Measurements from ENCODE around the gene HNRNPUL2. TPM values are rescaled to one million over a fixed set of nuclear protein-coding genes. Genes with fewer than 3 reads are reported as not detected.
A peak's percentile ranks its signal among the peaks of the same experiment; 100 is the strongest.
"Not testable (repeated sequence)": the region's sequence is repeated elsewhere in the genome, so short reads cannot be mapped to it uniquely, and the experiment has no call there.

Gene HNRNPUL2
- total and polyA plus RNA-seq, 9 donors = 11.0 to 81.2 (median 41.2) TPM

DNA sequence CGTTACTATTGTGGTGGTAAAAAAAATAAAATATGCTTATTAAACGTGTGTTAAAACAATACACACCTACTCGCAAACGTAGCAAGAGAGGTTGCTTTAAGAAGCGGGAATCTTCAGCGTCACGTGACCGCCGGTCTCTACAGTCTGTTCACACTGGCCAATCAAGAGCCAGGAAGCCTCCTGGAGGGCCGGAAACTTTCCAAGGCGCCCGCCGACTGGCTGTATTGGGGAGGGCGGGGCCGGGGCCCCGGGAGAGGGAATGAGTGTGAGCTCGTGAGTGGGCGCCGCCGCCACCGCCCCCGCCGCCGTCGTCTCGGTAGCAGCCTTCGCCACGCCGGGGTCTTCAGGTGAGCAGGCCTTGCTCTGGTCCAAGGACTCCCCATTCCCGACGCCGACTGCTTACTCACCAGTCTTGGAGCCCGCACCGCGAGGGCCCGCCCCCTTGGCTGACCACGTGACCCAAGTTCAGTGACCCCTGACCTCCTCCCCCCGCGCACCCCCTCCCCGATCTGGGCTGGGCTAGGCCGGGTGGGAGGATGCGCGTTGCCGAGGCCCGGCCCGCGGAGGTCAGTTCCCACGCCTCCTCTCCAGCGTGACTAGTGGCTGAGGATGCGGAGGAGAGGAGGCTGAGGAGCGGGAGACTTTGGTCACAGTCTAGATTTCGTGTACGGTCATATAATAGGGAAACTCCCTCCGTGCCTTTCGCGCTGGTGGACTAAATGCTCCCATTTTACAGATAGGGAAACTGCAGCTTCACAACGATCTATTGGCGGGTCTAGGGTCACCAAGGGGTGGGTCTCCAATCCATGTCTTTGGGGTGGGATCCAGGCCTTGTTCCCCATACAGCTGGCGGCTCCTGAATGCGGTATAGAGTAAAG is 44.1 kb upstream of the HNRNPUL2 start, which contains the start of gene TAF6L:
Gene TAF6L (plus strand): TSS at position 253 of the 878 bp plus-strand sequence. CDS start 4,388 bp downstream, outside the sequence.
- H3K4me1 ChIP-seq (ENCODE audit: insufficient read depth) = peaks cover 8% of the 10 kb centered on the region
- no peaks in the 10 kb centered on the region for H3K36me3 ChIP-seq
- peak; percentile 98 to 99 (median 98) for DNase-seq
- intact Hi-C loops (cut with DNase I) = no loop called here
- H3K4me3 ChIP-seq = peak within 1 kb of the TSS; percentile 72
- H3K27ac ChIP-seq = peak within 1 kb of the TSS; percentile 95 to 96
- TF ChIP-seq EP300 (IDR thresholded peaks at IDR 0.05) = no peak
- TF ChIP-seq POLR2A (IDR thresholded peaks at IDR 0.05) = peak; percentile 30
- 1 to 2% (median 1%) methylated on average over 42 to 60 of the region's 60 CpGs for WGBS, 3 donors
- H3K27me3 ChIP-seq = no peaks in the 10 kb centered on the region
- no peaks in the 10 kb centered on the region for H3K9me3 ChIP-seq

DNA sequence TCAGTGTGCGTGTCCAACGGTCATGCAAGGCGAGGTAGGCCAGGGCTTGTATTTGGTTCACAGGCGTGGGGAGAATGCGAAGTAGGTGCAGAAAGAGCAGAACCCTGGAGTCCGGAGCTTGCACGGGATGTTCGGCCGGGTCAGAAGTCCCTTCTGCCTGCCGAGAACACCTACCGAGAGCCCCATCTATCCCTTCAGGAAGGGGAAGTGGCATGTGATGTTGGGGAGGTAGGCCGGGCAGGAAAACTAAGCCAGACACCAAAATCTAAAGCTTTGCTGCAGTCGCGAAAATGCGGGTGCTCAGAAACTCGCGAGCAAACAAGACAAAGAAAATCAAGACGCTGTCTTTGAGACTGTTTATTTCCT is 43.5 kb upstream of the HNRNPUL2 start:
- Histone ChIP-seq H3K4me3 (peak overlapping the region; percentile 72), H3K9me3 (no peaks in the 10 kb centered on the region), H3K4me1 (ENCODE audit: insufficient read depth) (peaks cover 8% of the 10 kb centered on the region), H3K27me3 (no peaks in the 10 kb centered on the region), H3K36me3 (no peaks in the 10 kb centered on the region), H3K27ac (peak overlapping the region in 1 of 2 donors; percentile 96)
- DNase-seq = peak in 3 of 5 donors; percentile 35 to 52 (median 43)
- intact Hi-C loops (cut with DNase I) = no loop called here
- 1 to 2% (median 1%) methylated on average over 18 of the region's 18 CpGs for WGBS, 3 donors
- no peak for TF ChIP-seq EP300 (IDR thresholded peaks at IDR 0.05)
- TF ChIP-seq, protein P1, sequence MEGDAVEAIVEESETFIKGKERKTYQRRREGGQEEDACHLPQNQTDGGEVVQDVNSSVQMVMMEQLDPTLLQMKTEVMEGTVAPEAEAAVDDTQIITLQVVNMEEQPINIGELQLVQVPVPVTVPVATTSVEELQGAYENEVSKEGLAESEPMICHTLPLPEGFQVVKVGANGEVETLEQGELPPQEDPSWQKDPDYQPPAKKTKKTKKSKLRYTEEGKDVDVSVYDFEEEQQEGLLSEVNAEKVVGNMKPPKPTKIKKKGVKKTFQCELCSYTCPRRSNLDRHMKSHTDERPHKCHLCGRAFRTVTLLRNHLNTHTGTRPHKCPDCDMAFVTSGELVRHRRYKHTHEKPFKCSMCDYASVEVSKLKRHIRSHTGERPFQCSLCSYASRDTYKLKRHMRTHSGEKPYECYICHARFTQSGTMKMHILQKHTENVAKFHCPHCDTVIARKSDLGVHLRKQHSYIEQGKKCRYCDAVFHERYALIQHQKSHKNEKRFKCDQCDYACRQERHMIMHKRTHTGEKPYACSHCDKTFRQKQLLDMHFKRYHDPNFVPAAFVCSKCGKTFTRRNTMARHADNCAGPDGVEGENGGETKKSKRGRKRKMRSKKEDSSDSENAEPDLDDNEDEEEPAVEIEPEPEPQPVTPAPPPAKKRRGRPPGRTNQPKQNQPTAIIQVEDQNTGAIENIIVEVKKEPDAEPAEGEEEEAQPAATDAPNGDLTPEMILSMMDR (IDR thresholded peaks at IDR 0.05) = no peak
- no peak for TF ChIP-seq POLR2A (IDR thresholded peaks at IDR 0.05)

DNA sequence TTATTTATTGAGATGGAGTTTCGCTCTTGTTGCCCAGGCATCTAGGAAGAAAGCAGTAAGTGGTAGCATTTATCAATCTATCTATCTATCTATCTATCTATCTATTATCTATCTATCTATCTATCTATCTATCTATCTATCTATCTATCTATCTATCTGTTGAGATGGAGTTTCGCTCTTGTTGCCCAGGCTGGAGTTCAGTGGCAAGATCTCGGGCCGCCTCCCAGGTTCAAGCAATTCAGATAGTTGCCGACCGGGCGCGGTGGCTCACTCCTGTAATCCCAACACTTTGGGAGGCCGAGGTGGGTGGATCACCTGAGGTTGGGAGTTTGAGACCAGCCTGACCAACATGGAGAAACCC is 33.6 kb upstream of the HNRNPUL2 start:
- H3K4me1 ChIP-seq (ENCODE audit: insufficient read depth); H3K36me3 ChIP-seq; H3K27ac ChIP-seq; H3K9me3 ChIP-seq; H3K27me3 ChIP-seq; DNase-seq; intact Hi-C loops (cut with DNase I): not testable (repeated sequence)
- WGBS, 3 donors = 32 to 39% (median 35%) methylated on average over 9 of the region's 9 CpGs
- H3K4me3 ChIP-seq = peak overlapping the region; percentile 78

DNA sequence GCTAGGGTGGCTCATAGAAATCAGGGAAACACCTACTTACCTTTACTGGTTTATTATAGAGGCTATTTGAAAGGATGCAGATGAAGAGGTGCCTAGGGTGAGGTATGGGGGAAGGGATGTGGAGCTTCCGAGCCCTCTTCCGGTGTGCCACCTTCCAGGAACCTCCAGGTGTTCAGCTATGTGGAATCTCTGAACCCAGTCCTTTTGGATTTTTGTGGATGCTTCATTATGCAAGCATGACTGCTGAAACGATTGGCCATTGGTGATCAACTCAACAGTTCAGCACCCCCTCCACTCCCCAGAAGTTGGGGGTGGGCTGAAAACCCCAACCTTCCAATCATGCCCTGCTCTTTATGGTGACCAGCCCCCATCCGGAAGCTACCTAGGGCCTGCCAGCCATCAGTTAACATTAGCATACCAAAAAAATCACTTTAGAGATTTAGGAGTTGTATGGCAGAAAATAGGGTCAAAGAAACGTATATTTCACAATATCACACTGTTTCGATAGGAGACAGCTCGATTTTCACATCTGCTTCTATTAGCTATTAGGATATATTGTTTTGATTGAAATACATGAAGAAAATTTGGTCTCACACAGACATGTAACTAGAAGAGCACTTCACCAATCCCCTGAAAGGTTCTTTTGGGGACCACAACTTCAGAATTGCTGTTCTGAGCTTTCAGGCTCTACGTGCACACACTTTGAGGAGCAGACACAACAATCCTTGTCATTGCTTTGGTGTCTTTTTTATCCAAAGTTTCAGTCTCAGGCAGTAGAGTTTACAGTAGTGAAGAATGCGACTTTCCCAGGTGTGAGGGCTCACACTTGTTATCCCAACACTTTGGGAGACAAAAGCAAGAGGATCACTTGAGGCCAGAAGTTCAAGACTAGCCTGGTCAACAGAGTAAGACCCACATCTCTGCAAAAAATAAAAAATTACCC is 30.9 kb upstream of the HNRNPUL2 start:
- 46 to 47% (median 46%) methylated on average over 9 of the region's 9 CpGs for WGBS, 3 donors
- TF ChIP-seq, protein P1 (IDR thresholded peaks at IDR 0.05) = no peak
- no peak for TF ChIP-seq POLR2A (IDR thresholded peaks at IDR 0.05)
- Histone ChIP-seq H3K27me3 (no peaks in the 10 kb centered on the region), H3K27ac (no peak overlapping the region), H3K4me3 (no peak overlapping the region), H3K9me3 (no peaks in the 10 kb centered on the region), H3K36me3 (no peaks in the 10 kb centered on the region), H3K4me1 (ENCODE audit: insufficient read depth) (peaks cover 5% of the 10 kb centered on the region)
- intact Hi-C loops (cut with DNase I) = no loop called here
- DNase-seq = no peak

DNA sequence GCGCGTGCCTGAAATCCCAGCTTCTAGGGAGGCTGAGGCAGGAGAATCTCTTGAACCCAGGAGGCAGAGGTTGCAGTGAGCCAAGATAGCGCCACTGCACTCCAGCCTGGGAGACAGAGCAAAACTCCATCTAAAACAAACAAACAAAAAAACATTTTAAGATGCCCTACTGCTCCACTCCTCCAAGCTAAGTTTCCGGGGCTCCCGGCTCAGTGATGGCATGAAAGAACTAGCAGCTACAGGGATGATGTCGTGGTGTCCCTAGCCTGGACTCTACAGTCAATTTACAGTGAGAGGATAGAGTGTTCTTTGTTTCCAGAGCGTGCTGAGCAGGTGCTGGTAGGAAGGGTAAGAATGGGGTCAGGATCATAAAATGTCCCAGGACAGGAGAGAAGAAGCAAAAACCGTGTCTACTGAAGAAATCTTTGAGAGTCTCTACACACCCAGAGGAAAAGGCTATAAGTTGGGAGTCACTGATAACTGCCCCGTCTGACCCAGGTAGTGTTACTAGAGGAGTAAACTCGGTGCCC is 27.9 kb upstream of the HNRNPUL2 start:
- H3K4me1 ChIP-seq (ENCODE audit: insufficient read depth) = peaks cover 7% of the 10 kb centered on the region
- 72 to 78% (median 75%) methylated on average over 10 of the region's 10 CpGs for WGBS, 3 donors
- TF ChIP-seq, protein P1 (IDR thresholded peaks at IDR 0.05) = no peak
- TF ChIP-seq POLR2A (IDR thresholded peaks at IDR 0.05) = no peak
- no peak for TF ChIP-seq EP300 (IDR thresholded peaks at IDR 0.05)
- H3K4me3 ChIP-seq = no peak overlapping the region
- no peaks in the 10 kb centered on the region for H3K27me3 ChIP-seq
- no peak overlapping the region for H3K27ac ChIP-seq
- intact Hi-C loops (cut with DNase I) = no loop called here
- DNase-seq = no peak
- H3K9me3 ChIP-seq = no peaks in the 10 kb centered on the region
- no peaks in the 10 kb centered on the region for H3K36me3 ChIP-seq

All from ovary (tissue), 9 donors.